Islet precursor cell (in vitro differentiated cells): ENCODE measurements around the gene PPFIBP1.
"Not testable (repeated sequence)": the region's sequence is repeated elsewhere in the genome, so short reads cannot be mapped to it uniquely, and the experiment has no call there.

Experiments
- DNase-seq: peaks from one replicate; pipeline ENCODE4 v3.0.0-alpha.2; 2018

The PPFIBP1 gene

DNA sequence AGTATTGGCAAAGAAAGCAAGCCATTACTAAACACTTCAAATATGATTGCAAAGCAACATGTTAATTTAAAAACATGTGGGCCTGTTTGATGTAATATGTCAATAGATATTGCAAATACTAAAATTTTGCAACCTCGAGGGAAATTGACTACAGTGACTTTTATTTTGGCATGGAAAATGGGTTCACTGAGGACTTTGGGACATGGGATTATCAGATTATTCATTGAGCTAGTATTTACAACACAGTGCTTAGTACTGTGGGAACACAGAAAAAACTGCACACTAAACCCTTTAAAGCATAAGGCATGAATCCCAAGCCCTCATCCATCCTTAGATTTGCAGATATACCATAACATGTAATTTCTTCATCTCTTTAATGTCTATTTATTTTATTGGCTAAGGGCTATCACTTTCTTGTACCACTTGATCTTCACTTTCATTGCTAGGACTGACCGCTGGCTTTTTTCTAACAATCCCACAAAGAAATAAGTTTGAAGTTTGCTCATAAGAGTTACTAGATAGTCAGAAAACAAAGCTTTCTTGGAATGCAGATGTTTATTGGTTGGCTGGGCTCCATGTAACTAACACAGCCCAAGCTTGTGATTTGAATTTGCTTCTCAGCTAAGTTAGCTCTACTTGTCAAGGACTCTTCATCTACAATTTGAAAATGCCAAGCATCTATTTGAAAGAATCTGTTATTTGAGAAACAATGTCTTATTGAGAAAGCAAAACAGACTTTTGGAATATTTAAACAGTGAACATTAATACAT, 48.7 kb downstream of the PPFIBP1 start:
- no peak for DNase-seq

DNA sequence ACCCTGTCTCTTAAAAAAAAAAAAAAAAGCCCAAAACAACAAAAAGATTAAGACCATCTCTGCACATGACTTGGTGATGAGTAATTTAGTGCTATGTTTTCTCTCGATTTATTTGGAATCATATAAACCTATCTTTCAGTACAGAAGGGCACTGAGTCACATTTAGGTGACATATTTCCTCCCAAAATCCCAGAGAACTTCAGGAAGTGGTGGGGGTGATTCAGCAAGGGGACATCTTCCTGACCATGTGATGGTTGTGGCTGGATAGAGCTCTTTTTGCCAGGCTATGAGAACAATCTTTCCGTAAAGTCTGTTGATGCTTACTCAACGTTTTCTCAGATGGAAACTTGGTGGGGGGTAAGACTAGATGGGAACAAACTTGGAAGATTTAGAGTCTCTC, 50.0 kb downstream of the PPFIBP1 start:
- no peak for DNase-seq

DNA sequence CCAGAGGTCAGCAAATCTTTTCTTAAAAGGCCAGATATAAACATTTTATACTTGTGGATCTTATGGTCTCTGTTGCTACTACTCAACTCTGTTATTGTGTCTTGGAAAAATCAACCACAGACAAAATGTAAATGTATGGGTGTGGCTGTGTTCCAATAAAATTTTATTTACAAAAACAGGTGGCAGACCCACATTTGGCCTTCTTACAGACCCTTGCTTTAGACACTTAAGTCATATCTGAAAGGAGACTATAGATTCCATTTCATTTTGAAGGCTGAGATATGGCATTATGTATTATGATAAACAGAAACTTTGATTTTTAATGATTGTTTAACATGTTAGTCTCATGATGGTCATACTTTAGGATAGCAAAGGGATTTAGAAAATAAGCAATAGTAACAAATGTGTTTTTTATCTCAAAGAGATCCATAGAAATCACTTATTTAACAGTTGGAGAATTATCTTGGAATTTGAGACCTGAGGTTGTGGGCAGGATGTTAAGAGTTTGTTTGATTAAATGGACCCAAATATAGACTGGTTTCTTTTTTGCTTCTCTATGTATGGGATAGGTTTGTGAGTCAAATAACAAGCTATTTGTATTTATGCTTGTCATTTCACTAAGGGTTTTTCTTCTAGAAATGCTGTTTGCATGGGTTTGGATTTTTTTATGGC, 51.2 kb downstream of the PPFIBP1 start:
- no peak for DNase-seq

DNA sequence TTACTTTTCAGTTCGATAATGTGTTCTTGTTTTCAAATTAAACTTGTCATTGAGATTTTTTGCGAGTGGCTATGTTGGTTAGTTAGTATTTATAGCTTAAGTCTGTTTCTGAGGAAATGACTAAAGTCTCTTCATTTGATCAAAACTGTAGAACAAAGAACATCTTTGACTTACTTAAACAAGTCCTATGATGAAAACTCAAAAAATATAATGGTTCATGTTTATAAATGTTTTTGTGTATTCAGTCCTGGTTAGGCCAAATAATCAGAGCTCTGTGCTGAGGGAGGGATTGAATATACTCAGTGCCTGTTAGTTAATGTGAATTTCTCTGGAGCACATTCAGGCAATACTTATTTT, 51.7 kb downstream of the PPFIBP1 start:
- no peak for DNase-seq

DNA sequence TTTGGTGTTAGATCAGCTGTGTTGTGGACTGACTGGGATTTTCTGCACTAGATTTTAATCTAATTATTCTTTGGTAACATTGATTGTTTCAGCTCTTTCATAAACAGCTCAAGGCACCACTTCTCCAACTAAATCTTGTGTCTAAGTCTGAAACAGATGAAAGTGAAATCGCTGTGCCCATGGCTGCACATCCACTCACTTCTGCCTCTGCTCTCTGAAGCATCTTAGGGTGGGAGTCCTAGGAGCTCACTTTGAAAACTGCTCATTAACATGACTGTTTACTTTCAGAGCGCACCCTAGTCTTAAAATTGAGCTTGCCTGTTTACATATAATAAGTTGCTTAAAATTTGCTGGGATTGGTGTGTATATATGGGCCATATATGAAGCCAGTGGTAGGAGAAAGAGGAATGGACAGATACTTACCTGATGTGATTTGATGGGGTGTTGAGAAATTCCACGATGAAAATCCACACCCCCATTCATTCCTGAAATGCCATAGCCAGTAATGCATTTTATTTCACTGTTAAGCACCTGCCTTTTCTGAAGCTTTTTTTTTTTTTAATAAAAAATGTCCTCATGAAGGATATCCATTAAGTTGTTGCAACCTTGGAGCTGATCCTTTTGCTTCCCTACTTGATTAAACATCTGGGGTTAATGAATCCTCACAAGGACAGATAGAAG, 52.8 kb downstream of the PPFIBP1 start:
- DNase-seq, result no peak

DNA sequence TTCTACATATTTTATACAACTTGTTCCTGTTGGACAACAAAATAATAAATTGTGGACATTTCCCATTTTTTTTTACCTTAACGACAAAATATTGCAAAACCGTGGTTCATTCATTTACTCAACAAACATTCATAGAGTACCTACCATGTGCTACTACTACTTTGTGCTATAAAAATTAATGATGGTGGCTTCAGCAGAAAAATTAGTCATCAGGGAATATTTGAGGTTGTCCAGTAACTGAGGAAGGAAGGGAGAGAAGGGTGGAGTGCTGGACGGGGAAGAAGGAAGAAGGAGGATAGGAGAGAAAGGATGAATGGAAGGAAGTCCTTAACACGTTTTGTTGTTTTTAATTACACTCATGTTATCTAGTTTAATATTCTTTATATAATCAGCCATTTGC, 53.7 kb downstream of the PPFIBP1 start:
- DNase-seq, result no peak

DNA sequence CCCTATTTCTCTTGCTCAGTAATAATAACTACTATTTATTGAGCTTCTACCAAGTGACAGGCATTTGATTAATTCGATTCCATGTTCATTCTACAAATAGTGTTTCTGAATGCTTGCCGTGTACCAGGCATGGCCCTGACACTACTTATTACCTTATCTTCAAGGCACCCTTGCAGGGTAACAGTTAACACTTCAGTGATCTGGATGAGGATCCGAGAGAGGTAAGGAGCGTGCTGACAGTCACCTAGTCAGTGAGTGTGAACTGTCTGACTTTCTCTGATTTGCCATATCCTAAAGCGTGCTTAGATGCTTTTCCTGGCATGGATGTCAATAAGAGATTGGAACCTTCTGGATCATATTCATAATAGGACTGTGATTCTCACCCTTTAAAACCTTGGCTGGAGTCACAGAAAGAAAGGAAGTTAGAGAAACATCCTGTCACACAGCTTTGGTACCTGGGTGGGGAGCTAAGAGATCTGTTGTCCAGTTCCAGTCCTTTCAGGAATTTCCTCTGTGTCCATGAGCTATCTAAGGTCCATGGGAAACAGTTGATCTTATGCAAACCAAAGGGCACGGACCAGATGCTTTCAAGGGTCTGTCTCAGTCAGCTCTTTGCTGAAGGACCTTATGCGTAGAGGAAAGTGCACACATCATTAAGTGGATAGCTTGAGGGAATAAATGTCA, 54.8 kb downstream of the PPFIBP1 start:
- DNase-seq, result no peak

DNA sequence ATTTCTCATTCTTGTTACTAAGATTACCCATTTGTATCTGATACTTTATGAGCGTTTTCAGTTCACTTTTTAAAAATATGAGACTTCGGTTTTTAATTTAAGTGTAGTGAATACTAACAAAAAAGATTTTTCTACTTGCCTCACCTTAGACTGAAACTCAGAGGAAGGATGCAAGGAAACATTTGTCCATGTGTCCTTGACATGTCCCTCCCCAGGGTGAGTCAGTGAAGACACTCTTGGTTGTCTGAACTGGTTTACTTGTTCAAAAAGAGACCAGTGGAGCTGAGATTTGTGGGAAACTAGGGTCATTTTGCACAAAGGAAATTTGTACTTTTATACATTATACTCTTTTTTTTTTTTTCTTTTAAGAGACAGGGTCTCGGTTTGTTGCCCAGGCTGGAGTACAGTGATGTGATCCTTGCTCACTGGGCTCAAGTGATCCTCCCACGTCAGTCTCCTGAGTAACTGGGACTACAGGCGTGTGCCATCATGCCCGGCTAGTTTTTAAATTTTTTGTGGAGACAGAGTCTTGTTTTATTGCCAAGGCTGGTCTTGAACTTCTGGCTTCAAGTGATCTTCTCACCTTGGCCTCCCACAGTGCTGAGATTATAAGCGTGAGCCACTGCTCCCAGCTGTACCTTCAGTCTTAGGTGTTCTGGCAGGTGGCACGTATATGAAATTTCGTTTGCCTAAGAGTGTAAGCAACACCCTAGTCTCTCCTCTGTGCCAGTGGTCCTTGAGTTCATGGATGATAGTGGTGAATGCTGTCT, 56.7 kb downstream of the PPFIBP1 start:
- DNase-seq, result no peak

DNA sequence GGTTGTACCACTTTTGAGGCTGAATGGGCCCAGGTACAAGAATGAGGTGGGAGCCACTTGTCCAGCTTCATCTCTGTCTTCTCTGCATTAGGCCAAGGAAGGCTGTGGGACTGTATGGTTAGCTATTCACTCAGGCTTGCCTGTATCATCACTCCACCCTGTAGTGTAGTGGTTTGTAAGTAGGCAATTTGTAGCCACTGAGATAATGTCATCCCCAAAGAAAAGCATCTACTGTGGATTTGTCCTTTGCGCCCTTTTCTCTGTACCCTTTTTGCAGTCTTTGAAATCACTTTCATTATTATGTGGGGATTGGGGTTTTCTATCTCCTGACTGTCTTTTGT, 57.3 kb downstream of the PPFIBP1 start:
- DNase-seq, result not testable (repeated sequence)

DNA sequence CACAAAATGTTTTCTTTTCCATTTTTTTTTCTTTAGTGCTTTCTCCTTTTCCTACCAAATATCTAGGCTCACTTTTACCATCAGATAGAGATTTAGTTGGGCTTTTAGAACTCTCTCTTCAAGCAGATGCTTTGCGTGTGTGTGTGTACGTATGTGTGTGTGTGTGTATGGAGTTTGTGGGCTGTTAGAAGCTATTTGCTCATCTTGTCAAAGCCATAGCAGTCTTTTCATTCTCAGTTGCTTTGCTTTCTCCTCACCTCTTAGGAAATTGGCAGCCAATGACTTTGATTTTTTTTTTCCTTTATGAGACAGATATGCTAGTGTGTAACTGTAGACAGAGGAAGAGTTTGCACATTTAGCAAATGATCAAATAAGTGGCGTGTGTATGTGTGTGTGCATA, 57.8 kb downstream of the PPFIBP1 start:
- DNase-seq, result not testable (repeated sequence)

DNA sequence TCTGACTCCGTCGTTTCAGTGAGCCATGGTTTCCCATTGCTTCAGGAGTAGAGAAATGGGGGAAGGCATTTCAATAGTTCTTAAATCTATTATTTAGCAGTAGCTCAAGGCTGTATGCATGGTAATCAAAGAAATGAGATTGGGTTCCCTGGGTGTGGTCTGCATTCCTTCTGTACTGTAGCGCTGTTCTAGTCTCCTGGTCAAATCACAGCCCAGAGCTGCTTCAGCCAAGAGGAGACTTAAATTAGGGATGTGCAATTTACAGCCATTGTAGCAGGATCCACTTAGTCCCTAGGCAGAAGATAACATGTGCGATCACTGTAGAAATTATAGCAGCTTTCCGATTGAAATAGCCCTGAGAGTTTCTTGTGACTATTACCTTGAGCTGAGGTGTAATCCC, 58.4 kb downstream of the PPFIBP1 start:
- not testable (repeated sequence) for DNase-seq

DNA sequence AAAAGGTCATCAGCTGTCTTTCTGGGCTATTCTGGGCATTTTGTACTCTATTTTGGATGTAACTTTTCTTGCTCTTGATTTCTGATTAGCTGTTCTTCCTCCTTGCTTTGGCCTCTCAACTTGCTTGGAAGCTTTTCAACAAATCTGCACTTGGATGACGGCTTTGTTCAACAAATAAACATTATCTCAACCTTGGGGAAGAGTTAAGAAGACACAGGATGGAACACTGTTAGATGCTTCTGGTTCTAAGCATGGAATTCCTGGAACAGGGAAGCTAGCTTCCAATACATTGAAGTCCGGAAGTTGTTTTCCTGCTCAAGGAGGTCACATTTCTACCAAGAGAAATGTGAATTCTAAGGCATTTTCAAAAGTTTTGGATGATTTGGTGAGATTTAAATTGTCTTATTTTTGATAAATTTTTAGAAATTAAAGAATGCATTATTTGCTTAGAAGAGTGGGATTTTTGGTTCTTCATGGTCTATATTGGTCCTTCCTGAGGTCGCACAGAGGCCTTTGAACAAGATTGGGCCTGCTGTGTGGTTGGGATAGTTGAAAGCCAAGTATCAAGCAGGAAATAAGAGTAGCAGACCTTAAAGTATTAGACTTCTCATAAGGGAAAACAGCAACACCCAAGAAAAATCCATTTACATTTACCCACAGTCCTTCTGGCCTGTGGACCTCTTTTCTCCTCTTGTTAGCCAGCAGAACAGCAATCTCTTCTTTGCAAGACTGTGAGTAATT, 59.2 kb downstream of the PPFIBP1 start:
- DNase-seq, result no peak

DNA sequence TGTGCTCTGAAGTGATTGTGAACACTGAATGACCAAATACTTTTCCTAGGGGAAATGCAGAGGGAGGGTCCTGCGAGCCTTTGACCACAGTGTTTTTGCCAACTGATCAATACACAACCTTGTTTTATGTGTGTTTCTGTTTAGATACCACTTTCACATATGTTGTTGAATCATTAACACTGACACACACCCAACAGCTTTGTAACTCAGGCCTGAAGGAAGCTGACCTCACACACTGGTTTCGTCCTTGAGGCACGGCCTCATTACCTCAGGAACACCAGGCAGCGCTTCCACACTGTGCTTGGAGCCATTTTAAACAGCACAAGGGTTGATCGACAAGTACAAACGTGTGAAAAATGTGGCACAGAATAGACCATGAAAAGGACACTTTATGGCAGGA, 60.0 kb downstream of the PPFIBP1 start:
- no peak for DNase-seq

DNA sequence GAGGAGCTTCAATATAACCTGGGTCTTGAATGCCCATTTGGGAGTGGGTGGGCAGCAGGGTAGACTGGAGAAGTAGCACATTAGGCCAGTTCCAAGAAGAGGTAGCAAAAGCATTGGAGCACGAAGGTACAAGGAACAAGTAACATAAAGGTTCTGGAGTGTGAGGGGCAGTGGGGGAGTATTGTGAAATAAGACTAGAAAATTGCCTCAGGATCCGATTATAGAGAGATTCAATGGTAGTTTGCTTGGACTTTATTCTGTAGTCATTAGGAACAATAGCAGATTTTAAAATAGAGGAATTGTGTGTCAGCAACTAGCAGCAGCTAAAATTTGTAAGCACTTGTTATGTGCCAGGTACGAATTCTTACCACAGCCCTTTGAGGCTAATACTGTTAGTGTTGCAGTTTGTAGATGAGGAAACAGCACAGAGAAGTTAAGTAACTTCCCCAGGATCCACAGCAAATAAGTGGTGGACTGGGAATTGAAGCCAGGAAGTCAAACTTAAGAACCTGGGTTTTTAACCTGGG, 61.8 kb downstream of the PPFIBP1 start:
- no peak for DNase-seq

DNA sequence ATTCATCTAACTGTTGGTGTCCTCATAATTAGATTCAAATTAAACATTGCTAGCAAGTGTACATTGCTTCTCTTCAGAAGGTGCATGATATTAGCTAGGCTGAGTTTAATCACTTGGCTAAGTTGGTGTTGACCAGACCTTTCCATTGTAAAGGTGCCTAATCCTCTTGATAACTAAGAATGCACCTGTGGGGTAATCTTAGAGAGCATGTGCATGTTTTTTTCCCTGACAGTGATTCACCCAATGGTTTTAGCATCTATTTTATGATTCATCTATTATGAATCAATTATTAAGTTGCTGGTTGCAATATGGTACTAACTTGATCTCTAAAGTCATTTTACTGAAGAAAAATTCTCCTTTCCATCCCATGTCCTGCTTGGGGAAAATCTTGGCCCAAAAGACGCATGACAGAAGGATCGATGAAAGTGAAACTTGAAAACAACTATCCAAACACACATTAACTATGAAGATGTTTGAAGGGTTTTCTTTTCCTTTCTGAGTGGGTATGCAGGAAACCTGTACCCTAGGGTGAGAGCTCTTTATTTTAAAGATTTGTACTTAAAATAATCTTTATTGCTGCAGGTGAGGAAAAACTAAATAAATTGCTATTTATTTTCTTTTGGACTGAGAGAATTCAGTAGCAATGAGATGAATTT, 64.2 kb downstream of the PPFIBP1 start:
- DNase-seq, result not testable (repeated sequence)

DNA sequence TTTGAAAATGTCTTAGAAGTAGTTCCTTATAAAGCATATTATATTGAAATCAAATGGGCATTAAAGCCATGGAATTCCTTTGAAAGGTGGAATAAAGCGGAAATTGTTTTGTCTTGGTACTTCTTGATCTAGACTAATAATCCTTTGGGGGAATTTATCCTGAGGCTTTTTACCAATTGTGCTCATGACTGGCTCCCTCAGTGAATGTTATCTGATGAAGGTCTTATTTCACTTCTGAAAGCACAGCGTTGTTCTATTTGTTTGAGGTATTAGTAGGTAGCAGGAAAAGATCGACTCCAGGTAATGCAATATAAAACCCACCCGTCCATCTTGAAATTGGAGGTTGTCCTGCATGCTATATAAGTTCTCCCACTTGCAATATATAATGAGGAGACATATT, 64.8 kb downstream of the PPFIBP1 start:
- no peak for DNase-seq

DNA sequence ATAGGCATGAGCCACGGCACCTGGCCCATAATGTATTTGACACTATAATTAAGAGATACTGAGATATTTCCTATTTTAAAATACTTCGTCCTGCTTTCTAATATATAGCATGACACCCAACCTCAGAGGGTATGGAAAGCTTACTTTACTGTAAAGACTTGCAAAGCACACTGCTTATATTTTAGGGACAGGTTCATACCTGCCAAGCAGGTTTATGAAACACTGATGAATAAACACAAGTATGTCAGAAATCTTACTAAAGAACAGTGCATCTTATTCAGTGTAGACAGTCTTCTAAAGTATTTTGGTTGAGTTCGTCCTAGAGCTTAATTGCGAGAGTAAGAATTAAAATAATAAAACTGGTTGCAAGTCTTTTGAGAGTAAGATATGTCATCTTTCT, 65.4 kb downstream of the PPFIBP1 start:
- DNase-seq, result no peak

DNA sequence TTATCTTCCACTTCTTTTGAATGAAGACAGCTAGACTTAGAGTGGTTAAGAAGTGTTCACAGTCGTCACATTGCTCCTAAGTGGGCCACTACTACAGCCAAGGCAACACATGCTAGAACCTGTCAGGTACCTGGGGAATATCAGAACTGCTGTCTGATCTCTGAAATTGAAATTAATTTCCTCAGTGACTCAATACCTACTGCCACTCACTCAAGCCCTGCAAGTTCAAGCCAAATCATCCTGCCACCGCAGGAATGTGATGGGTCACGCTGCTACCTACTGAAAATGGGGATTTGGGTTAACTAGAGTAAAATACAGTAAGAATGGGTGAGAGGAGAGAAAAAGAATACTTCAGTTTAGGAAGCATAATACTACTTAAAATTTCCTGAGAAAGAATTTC, 67.7 kb downstream of the PPFIBP1 start:
- not testable (repeated sequence) for DNase-seq

DNA sequence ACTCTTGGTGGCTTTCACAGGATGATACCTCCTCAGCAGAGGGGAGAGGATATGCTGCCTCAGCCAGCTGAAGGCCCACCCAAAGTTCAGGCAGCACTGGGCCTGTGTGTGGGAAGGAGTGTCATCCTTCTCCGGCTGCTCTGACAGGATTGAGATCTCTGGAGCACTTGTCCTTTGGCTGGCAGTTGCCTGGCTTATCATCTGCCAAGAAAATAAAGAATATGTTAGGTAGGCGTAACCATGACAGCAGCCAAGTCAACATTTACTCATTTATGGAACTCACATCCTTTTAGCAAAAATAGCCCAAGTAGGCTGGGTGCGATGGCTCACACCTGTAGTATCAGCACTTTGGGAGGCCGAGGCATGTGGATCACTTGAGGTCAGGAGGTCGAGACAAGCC, 68.5 kb downstream of the PPFIBP1 start:
- DNase-seq, result no peak

DNA sequence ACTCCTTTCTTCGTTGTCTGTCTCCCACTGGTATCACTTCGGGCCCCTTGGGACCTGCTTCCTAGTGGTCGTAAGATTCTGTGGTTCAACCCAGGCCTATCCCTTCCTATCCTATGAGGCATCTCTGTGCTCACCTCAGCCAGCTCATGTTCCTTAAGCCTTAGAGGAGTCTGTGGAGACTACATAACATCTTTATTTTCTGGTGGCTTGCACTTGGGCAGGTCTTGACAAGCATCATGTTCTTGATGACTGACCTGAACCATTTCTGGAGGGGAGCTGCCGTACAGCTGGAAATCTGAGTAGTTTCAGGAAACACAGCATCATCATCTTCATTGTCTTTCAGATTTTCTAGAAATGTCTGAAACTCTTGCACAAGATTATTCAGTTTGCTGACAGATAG, 69.3 kb downstream of the PPFIBP1 start:
- DNase-seq, result no peak

DNA sequence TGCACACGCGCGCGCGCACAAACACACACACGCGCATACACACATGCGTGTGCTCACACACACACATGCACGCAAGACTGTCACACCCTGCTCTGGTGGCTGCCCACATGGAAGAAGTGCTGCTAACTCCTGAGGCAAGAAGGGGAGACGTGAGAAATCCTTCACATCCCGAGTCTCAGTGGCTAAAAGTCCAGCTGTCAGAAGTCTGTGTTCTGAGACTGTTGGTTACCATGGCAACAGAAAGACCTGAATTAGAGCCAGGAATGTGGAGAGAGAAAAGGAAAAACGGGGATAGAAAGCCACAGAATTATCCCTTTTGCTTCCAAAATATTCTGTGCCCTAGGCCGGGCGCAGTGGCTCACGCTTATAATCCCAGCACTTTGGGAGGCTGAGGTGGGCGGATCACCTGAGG, 71.2 kb downstream of the PPFIBP1 start:
- peak; percentile 62 for DNase-seq
